Glomerular endothelial cell (primary cell): ENCODE data around the gene UBE2D2. TPM values are rescaled to one million over a fixed set of nuclear protein-coding genes. Genes with fewer than 3 reads are reported as not detected.

Experiments used
- DNase-seq: peaks from one replicate; pipeline ENCODE4 v3.0.0-alpha.2; 2011; ENCODE audit warnings: low read depth, low spot score; ENCODE audit errors: extremely low read depth
- total RNA-seq: library from RNA; depleted of rRNA; stranded (reverse); fragments of >200 nt; gene quantifications from 2 replicates; pipeline ENCODE4 v1.2.3, GENCODE V29; 2015

The UBE2D2 gene
- total RNA-seq, 1 donor from 2014 or later: 107 TPM

DNA sequence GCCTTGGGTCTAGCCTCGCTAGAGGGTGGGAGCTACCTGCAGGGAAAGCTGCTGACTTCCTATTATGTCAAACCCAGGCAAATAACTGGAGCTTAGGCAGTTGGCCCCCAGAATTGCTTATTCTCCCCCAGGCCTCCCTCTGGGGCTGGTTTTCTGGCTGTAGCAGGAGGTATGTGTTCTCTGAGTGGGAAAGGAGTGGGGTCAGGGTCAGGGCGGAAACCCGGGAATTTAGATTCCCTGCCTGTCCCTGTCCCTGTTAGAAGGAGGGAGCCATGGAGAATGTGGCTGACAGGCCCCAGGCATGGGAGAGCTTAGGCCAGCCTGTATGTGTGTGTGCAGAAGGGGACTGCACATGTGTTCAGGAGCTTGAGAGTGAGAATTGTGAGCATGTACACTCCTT is 73.4 kb downstream of the UBE2D2 start:
- no peak for DNase-seq

DNA sequence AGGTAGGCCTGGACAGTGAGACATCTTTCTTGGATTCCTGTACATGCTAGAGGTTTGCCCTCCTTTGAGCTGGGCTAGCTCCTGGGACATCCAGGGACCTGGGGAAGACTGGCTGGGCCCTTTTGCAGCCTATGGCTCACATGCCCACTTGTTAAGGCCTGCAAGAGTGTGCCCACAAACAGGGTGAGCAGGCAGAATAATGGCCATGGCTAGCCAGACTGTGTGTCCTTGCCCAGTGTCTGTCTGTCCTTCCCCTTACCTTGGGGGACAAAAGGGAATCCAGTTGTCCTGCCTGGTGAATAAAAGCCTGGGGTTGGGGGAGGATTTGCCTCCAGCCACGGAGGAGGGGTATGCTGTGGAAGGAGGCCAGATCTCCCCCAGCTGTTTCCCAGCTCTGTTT is 74.1 kb downstream of the UBE2D2 start:
- DNase-seq: no peak

DNA sequence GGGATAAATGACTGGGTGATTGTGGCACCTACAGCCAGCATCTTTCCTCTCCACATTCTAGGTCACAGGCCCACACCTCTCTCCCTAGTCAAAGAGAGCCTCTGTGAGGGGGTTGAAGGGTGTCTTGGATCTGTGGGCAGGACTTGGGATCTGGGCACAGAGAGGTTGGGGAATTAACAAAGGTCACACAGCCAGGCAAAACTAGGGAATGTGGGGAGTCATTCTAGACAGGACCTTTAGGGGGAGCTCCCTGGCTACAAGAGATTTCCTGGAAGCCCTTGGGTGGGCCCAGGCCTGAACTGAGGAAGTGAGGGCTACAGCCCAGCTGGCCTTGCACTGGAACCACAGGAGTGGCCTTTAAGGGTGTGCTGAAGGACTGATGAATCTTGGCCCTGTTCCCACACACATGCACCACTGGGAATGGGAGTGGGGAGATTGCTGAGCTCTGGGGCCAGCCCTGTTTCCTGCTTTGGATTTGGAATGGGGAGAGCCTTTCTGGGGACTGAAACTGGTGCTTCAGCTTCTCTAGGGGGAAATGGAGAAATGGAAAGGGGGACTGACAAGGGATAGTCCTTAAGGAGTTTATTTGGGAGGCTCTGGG is 74.6 kb downstream of the UBE2D2 start:
- DNase-seq: peak; percentile 51

DNA sequence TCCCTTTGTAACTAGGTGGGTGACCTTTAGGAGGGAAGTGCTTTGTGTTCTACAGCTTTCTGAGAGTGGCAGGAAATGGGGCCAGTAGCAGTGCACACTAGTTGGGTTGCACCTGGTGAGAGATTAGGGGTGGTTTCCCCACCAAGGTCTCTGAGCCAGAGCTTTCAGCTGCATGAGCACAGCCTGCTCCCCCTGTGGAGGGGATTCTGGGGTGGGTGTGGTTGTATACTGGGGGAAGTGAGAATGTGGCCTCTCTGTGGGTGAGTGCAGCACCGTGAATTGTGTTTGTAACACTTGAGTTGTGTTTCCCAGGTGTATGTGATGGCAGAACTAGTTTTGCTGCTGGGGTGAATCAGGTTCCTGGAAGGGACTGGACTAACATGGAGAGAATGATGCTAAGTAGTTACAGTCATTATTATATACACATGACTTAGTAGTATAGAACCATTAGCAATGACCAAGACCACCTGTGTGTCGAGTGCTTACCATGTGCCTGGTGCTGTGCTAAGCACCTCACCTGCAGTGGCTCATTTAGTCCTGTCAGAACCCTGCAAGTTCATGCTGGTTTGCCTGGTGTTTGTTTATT is 75.2 kb downstream of the UBE2D2 start:
- DNase-seq: no peak

DNA sequence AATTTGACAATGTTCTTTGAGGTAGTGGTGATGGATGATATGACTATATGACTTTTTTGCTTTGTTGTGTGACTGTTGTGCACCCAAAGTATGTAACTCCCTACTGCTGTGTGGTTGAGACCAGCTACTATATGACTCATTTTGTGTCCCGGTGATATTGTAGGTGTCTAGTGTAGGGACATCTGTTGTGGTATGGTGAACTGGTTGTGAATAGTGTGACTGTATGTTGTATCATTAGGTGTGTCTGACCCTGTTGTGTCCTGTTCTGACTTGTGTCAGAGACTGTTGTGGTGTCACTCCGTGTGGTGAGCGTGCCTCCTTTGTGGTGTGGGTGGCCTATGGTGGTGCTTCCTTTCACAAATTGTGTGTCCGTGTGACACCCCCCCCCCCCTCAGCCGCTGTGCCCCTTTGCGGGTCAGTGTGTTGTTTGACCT is 75.9 kb downstream of the UBE2D2 start:
- DNase-seq: no peak

DNA sequence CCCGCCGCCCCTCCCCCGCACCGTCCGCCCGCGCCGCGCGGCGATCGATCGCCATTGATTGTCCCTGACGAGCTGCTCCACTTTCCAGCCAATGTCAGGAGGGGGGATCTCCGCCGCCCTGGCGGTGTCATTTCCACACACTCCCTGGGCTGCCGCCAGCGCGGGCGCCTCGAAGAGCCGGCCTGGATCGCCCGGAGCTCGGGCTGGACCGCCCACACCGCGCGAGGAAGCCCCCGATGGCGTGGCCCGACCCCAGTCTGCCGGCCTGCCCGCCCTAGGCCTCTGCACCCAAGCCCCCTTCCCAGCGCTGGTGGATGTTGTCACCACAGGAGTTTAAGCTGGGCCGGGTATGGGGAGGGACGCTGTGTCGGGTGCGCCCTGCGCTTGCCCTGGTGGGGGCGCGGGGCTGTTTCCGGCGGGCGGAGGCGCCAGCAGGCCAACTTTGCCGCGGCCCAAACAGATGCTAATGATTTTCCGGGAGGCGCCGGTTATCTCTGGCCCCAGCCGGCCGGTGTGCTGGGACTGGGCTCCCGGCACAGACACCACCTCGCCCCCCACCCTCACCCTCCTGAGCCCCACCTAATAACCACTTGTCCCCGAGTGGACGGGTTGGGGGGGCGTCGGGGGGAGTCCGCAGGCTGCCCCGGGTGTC is 76.4 kb downstream of the UBE2D2 start:
- DNase-seq: no peak

DNA sequence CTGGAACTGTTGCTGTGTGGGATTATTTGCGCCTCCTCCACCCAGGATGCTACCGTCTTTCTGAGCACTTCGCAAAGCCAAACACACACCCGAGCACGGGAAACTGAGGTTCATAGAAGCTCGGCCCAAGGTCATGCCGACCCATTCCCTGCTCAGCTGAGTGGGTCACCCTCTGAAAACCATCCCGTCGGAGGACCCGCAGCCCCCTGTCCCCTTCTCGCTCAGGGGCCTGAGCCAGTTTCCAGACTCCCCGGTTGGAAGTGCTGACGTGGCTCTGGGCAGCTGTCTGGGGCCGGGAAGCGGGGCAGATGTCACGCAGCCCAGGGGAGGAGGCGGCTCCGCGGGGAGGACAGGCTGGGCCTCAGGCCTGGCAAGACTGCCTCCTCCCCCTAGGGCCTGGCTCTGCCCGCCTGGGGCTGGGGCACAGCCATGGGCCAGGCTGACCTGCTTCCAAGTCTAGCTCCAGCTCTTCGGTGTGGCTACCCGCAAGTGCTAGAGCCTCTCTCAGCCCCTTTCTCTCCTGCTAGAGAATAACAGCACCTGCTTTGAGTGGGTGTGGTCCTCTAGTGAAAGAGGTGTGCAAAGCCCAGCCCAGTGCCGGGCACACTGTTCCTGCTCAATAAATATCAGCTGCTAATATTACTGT is 77.1 kb downstream of the UBE2D2 start:
- no peak for DNase-seq

DNA sequence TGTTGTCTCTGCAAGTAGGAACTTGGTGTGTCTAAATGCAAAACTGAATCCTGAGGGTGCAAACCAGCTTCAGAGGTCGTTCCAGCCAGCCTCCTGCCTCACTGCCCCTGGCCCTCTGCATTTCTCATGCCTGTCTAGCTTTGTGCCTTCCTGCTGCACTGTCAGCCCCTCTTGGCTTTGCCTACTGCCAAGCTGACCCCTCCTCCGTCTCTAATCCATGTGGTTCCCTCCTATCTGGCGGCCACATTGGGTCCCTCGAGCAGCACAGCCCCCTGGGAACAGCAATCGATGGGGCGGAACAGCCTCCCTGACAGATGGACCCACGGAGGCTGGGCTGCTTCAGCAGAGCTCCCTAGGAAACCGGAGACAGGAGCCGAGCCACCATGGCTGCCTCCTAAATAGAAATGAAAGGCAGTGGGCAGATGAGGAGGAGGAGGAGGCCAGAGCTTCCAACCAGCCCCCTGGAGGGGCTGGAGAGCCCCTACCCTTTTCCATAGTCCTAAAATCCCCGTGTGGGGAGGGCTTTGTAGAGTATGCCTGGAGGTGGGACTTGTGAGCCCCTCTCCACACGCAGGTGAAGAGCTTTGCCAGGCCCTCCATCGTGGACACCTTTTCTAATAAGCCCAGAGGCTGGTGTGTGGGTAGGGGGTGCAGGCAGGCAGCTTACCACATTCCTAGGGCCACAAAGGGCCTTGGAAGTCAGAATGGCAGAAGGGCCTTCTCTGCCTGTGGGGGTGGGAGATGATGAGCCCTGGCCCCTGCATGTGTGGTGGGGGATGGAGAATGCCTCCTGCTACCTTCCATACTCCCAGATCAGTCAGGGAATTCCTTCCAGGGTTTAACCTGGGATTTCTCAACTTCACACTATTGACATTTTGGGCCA is 77.8 kb downstream of the UBE2D2 start:
- no peak for DNase-seq

DNA sequence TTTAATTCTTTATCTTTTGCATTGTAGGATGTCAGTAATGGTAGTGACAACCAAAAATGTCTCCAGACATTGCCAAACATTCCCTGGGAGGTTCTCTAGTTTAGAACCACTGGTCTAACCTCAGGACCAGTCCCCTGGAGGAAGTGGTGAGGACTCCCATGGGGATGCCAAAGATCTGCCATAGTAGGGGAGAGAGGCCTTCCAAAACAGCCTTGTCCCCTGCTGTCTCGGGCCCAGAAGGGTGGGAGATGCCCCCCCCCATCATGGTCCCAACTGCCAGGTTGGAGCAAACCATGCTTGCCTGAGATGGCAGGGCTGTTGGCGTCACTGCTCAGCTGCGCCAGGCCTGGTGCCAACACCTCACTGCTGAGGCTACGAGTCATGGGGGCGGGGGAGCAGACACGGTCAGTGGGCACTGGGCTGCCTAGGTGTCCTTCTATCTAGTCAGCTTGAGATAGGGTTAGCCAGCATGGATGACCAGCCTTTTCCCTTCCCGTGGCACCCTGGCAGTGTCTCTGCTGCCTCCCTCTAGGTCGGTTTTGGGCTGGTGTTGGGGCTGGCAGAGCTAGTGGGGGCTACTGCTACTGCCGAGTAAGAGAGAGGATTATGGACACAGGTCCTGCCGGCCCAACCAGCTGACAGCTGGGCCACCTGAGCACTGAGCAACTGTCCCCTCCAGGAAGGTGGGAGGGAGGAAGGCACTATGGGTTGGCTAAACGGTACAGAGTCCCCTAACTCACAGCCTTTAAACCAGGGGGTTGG is 78.7 kb downstream of the UBE2D2 start:
- no peak for DNase-seq

DNA sequence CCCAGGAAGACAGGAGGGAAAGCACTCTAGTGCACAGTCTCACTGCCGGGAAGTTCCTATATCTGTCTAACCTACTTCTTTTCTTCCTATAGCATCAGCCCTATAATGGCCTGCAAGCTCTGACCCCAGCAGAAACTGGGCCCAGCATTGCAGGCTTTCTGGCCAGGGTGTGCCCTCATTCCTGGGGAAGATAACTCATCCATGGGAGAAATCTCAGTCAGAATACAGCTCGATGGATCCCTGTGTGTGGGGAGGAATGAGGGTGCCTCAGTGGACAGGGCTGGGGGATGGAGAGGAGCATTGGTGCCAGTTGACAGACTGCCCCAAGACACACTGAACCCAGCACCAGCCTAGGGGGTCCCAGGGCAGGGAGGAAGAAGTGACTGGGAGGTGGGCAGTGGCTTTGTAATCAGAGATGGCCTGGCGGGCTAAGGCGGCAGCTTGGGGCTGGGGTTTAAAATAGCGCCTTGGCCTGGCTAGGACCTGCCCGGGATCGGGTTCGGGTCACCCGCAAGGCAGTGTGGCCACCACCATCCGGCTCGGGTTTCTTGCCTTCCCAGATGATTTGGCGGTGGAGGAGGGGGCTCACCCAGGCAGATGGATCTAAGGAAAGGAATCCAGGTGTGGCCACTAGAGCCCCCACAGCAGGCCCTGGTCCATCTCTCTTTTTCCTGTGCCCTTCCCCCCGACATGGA is 79.4 kb downstream of the UBE2D2 start:
- DNase-seq: no peak

DNA sequence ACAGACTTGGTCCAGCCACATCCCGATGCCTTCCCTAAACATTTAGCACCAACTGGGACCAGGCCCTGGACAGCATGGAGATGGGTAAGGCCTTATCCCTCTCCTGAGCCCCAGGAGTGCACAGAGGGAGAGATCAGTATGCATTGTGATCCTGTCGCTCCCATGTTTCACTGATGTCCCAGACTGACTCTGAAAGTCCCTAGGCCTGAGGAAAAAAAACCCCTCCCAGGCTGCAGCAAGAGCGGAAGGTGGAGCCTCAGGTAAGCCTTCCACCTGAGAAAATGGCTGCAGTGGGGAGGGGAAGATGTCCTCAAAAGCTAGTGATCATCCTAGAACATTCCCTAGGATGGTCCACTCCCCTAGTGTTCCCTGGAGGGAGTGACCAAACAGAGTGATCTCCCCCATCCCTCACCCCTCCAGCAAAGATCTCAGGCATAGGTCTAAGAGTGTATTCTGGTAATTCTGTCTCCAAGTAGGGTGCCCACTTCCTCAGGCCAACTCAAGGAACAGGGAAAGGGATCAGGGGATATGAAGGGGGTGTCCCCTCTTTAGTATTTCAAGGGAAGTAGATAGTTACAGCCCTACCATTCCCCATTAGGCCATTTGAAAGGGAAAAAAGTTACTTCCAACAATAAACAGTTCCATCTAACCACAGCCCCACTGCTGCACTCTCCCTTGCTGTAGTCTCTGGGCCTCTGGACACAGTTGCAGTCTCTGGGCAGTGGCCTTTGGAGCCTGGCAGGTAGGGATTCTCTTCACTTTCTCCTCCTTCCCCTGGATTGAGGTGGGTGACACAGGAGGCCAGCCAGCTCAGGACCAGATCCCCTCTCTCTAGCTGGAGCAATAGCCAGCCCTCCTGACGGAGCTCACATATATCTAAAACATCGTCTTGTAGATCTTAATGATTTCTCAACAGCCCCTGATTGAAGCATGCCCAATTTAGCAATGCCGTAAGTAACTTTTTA is 80.3 kb downstream of the UBE2D2 start:
- DNase-seq: no peak

DNA sequence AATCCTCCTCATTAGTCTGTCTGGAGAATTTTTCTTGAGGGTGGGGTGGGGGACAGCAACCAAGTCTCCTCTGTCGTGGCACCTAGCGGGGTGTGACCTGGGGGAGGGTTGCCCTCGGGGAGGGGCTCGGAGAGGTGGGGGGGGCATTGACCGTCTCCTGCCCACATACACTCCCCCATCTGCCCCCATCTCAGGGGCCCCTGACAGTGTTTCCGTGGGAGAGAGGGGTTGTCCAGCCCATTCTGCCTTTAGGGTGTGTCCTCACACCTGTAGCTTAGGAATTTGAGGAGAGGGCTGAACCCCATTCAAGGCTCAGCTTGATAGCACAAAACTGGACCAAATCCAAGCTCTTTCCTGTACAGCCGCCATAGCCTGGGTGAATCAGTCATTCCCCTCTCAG is 81.1 kb downstream of the UBE2D2 start:
- DNase-seq: no peak

DNA sequence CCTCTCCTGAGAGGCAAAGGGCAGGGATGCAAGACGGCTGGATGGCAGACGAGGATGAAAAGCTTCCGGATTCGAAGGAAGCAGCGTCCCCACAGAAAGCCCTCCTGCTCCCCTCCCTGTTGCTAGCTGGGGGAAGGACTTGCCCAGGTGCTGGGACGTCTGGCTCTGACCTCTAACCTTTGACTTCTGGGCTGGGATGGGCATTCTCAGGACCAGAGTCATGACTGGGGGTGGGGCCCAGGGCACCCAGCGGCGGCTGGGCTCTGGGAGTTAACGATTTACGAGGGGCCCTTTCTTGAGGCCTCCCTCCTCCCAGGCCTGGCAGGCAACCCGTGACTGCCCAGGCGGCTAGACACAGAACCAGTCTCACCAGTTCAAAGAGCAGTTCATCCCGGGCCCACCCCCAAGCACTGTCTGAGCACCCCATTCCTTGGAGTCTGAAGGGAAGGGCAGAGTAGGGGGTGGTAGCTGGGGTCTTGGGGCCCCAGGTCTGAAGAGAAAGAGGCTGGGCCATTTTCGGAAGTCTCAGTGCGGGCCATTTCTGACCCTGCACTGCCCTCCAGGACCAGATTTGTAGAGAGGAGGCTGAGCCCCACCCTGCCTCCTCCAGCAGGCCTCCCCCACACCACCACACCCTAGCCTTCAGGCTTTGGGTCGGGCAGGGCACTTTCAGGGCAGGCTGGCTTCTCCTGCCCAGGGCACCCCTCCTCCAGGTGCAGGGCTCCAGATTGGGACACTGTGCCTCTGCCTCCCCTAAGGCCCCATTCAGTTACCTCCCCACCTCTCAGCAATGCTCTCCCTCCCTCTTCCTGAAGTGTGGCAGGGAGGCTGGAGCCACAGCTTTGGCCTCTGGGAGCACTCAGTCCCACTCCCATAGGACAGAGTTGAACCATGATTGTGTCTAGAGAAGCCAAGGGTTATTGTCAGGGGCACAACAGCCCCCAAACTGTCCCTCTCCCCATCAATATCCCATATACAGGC is 82.0 kb downstream of the UBE2D2 start:
- DNase-seq: no peak

DNA sequence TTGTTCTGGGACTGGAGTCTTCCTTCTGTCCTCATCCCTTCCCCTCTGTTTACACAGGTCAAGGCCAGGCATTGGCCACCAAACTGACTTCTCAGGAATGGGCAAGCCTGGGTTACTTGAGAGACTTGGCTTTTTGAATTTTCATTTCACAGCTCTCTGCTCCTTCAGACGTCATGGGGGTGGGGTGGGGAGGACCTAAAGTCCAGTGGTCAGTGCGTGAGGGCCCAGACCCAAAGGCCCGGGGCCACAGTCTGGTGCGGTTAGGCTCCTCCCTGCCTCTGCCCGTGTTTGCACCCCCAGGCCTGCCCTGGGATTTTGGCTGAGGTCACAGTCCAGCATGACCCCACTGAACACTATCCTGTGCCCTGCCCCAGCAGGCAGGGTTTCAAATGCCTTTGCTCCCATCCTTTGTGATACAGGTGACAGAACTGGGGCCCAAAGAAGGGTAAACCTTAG is 82.9 kb downstream of the UBE2D2 start:
- DNase-seq: no peak

DNA sequence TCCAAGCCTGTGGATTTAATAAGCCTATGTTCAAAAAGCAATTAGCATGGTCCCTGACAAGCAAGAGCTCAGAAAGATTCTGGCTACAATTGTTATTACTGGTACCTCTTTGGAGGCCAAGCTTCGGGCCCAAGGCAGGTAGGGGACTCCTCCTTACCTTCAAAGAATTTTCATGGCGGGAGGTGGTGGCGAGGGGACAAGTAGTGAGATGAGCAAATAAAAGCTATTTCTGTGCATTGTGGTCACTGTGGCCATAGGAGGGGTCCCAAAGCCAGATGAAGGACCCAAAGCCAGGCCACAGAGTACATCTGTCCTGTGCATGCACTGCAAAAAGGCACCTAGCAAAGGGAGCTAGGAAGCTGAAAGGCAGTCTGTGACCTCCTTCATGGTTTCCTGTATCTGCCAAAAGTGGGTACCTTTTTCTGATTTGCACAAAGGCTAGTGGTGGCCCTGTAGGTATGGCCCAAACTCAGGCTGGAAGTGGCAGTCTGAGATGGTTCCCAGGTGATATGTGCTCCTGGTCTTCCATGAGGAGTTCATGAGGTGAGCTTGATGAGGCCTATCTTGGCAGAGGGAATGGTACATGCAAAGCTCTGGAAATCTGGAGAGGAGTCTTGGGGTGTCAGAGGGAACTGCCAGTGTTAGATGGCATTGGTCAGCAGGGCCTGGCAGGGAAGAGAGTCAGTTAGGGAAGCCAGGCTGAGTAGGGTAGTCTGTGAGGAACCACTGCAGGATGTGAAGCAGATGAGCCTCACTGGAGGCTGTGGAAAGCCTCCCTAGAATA is 83.7 kb downstream of the UBE2D2 start:
- no peak for DNase-seq

DNA sequence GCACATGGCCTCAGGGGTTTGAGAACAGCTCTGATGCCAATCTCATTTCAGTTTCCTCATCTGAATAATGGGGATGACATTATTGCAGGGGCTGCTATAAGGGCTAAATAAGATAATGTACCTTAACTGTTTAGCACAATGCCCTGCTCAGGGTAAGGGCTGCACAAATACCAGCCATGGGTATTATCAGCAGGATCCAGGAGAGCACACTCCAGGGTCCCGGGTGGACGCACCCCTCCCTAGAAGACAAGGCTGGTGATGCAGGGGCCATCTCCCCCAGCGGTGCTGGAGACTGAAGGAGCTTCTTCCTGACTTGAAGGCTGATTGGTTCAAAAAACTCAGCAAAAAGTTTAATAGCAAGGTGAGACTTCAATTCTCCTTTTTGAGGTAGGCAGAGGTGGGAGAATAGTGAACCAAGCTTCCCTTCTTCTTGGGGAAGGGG is 84.3 kb downstream of the UBE2D2 start:
- no peak for DNase-seq
